Uterus (tissue), 4 donors: ENCODE data around the gene SLC4A2. TPM values are rescaled to one million over a fixed set of nuclear protein-coding genes. Genes with fewer than 3 reads are reported as not detected.

Source experiments
- DNase-seq, 2 donors: peaks; one replicate each; pipeline ENCODE4 v3.0.0-alpha.2; 2019 to 2020
- H3K27ac ChIP-seq, 2 donors: fragments of 200-600 bp; sonication (generic); 1 replicate in 1 of 2; 2 replicates in 1 of 2; pipeline ENCODE4 v1.5.1; 2016 to 2018
- H3K27me3 ChIP-seq, 2 donors: fragments of 200-600 bp; sonication (generic); one replicate each; pipeline ENCODE4 v1.5.1; 2018 to 2019; ENCODE audit warnings: control low read depth in 1 of 2
- H3K36me3 ChIP-seq, 2 donors: fragments of 200-600 bp; sonication (generic); one replicate each; pipeline ENCODE4 v1.5.1; 2019; ENCODE audit warnings: control low read depth in 1 of 2
- H3K4me1 ChIP-seq, 2 donors: fragments of 200-600 bp; sonication (generic); one replicate each; pipeline ENCODE4 v1.5.1; 2018 to 2019; ENCODE audit warnings: control low read depth in 1 of 2
- H3K4me3 ChIP-seq, 2 donors: fragments of 200-600 bp; sonication (generic); 1 replicate in 1 of 2; 2 replicates in 1 of 2; pipeline ENCODE4 v1.5.1; 2018 to 2019; ENCODE audit warnings: mild to moderate bottlenecking in 1 of 2
- H3K9me3 ChIP-seq, 2 donors: fragments of 200-600 bp; sonication (generic); one replicate each; pipeline ENCODE4 v1.5.1; 2019; ENCODE audit warnings: control low read depth in 1 of 2
- CTCF ChIP-seq, 4 experiments: fragments of 200-600 bp in 2 of 4; fragments of 450-650 bp in 2 of 4; sonication (generic) in 2 of 4; IDR thresholded peaks; one replicate each; pipeline ENCODE4 v1.5.1; 2016 to 2019; ENCODE audit warnings: antibody characterized with exemption in 4 of 4, mild to moderate bottlenecking in 2 of 4, moderate library complexity in 1 of 4
- POLR2A ChIP-seq, 2 donors: fragments of 450-650 bp; IDR thresholded peaks; one replicate each; pipeline ENCODE4 v1.6.1; 2016; ENCODE audit warnings: antibody characterized with exemption in 2 of 2, mild to moderate bottlenecking in 1 of 2, moderate library complexity in 1 of 2
- intact Hi-C: fragments of 100-400 bp; cut with DNase I; formaldehyde crosslinking; loops from one replicate; pipeline ENCODE4 v1.15.1; 2023; ENCODE audit warnings: low total_unique reads
- total RNA-seq, 4 donors: library from RNA; depleted of rRNA in 3 of 4; stranded (reverse); fragments of >200 nt in 3 of 4; gene quantifications; one replicate each; pipeline versions ENCODE4 v1.1.0 to v1.2.4, GENCODE V29; 2014 to 2023
- donor health status: DM: yes; HTN: yes; CAD: no.

Gene SLC4A2
- total RNA-seq, 4 donors from 2014 or later = 37.4 to 177 (median 88.6) TPM

- Histone ChIP-seq H3K9me3 (no peaks in the 10 kb centered on the region), H3K4me3 (peak within 1 kb of the TSS; percentile 48 to 63), H3K4me1 (peaks cover 0 to 27% of the 10 kb centered on the region in 2 donors), H3K27me3 (no peaks in the 10 kb centered on the region), H3K27ac (peak within 1 kb of the TSS; percentile 90 to 93), H3K36me3 (no peaks in the 10 kb centered on the region)
- TF ChIP-seq CTCF (IDR thresholded peaks at IDR 0.05) (peak in 2 of 4 experiments; percentile 2), POLR2A (IDR thresholded peaks at IDR 0.05) (peak; percentile 64 to 80)
- DNase-seq = peak; percentile 89
- intact Hi-C loops = no loop called here
These were observed 21.3 kb downstream of the SLC4A2 start, which contains the start of gene FASTK for GRCh38 chr7:151080522-151081169. TSS of gene FASTK (minus strand) at chr7:151080809. CDS start at chr7:151080766, 43 bp downstream.

GRCh38 chr7:151081170-151082101 is 22.0 kb downstream of the SLC4A2 start:
- intact Hi-C loops = no loop called here
- peaks cover 0 to 27% of the 10 kb centered on the region in 2 donors for H3K4me1 ChIP-seq
- H3K9me3 ChIP-seq = no peaks in the 10 kb centered on the region
- no peaks in the 10 kb centered on the region for H3K27me3 ChIP-seq
- H3K36me3 ChIP-seq = no peaks in the 10 kb centered on the region
- peak; percentile 39 to 43 for DNase-seq
- H3K27ac ChIP-seq = peak overlapping the region; percentile 90 to 93
- peak overlapping the region; percentile 48 to 63 for H3K4me3 ChIP-seq
- TF ChIP-seq CTCF (IDR thresholded peaks at IDR 0.05) (no peak), POLR2A (IDR thresholded peaks at IDR 0.05) (peak in 1 of 2 donors; percentile 7)

- no peaks in the 10 kb centered on the region for H3K36me3 ChIP-seq
- peak overlapping the region; percentile 73 to 80 for H3K4me3 ChIP-seq
- no peaks in the 10 kb centered on the region for H3K27me3 ChIP-seq
- no peak for TF ChIP-seq CTCF (IDR thresholded peaks at IDR 0.05)
- TF ChIP-seq POLR2A (IDR thresholded peaks at IDR 0.05) = no peak
- H3K4me1 ChIP-seq = peaks cover 0 to 27% of the 10 kb centered on the region in 2 donors
- DNase-seq = peak; percentile 27 to 32
- intact Hi-C loops = no loop called here
- H3K27ac ChIP-seq = peak overlapping the region; percentile 90 to 93
- H3K9me3 ChIP-seq = no peaks in the 10 kb centered on the region
These were observed 23.0 kb downstream of the SLC4A2 start for GRCh38 chr7:151082141-151083070.

- intact Hi-C loops = no loop called here
- peak within 1 kb of the TSS; percentile 90 to 93 for H3K27ac ChIP-seq
- peak; percentile 77 to 78 for DNase-seq
- H3K4me1 ChIP-seq = peaks cover 0 to 27% of the 10 kb centered on the region in 2 donors
- peak within 1 kb of the TSS; percentile 73 to 80 for H3K4me3 ChIP-seq
- no peaks in the 10 kb centered on the region for H3K36me3 ChIP-seq
- no peaks in the 10 kb centered on the region for H3K27me3 ChIP-seq
- H3K9me3 ChIP-seq = no peaks in the 10 kb centered on the region
- TF ChIP-seq POLR2A (IDR thresholded peaks at IDR 0.05) = peak; percentile 27 to 58
- TF ChIP-seq CTCF (IDR thresholded peaks at IDR 0.05) = no peak
These were observed 23.9 kb downstream of the SLC4A2 start, which contains the start of gene TMUB1 for GRCh38 chr7:151083071-151083823. TSS of gene TMUB1 (minus strand) at chr7:151083493. CDS start at chr7:151082563, 930 bp downstream.
